ENCODE data around the gene TTC28.

DNA sequence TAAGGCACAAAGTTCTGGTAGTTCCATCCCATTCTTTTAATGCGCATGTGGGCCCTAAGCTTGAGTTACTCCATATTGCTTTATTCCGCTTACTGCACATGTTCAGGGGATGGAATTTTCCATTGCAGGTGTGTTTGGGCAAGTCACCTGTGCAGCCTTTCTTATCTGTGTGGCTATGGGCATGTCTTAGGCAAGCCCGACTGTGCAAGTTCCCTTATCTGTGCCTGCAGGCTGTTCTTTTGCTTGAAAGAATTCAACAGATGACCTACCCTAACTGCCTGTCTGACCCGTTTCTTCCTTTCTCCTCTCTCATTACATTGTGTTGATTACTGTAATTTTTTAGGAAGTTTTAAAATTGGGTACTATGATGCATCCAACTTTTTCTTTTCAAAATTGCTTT is 363.6 kb downstream of the TTC28 start:
- TF ChIP-seq, protein P1, sequence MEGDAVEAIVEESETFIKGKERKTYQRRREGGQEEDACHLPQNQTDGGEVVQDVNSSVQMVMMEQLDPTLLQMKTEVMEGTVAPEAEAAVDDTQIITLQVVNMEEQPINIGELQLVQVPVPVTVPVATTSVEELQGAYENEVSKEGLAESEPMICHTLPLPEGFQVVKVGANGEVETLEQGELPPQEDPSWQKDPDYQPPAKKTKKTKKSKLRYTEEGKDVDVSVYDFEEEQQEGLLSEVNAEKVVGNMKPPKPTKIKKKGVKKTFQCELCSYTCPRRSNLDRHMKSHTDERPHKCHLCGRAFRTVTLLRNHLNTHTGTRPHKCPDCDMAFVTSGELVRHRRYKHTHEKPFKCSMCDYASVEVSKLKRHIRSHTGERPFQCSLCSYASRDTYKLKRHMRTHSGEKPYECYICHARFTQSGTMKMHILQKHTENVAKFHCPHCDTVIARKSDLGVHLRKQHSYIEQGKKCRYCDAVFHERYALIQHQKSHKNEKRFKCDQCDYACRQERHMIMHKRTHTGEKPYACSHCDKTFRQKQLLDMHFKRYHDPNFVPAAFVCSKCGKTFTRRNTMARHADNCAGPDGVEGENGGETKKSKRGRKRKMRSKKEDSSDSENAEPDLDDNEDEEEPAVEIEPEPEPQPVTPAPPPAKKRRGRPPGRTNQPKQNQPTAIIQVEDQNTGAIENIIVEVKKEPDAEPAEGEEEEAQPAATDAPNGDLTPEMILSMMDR (IDR thresholded peaks at IDR 0.05) = no peak
- no peak for TF ChIP-seq EZH2 (IDR thresholded peaks at IDR 0.05)
